Neuronal stem cell (in vitro differentiated cells): ENCODE measurements around the gene PSMA6.
"Not testable (repeated sequence)": the region's sequence is repeated elsewhere in the genome, so short reads cannot be mapped to it uniquely, and the experiment has no call there.

Source experiments
- DNase-seq: peaks from one replicate; pipeline ENCODE4 v3.0.0-alpha.2; 2013; ENCODE audit warnings: low spot score
- H2AFZ ChIP-seq: one replicate; pipeline ENCODE4 v1.6.1; 2013; ENCODE audit warnings: mild to moderate bottlenecking, low read length, inconsistent platforms
- H2AK5ac ChIP-seq: 2 replicates; pipeline ENCODE4 v1.6.1; 2013; ENCODE audit warnings: low read depth, mild to moderate bottlenecking, inconsistent platforms, low read length, moderate library complexity, mixed read lengths
- H2BK120ac ChIP-seq: 2 replicates; pipeline ENCODE4 v1.6.1; 2013; ENCODE audit warnings: low read depth, mild to moderate bottlenecking, inconsistent platforms, low read length, moderate library complexity, mixed read lengths
- H2BK12ac ChIP-seq: one replicate; pipeline ENCODE4 v1.6.1; 2013; ENCODE audit warnings: low read length, inconsistent platforms
- H2BK15ac ChIP-seq: 2 replicates; pipeline ENCODE4 v1.6.1; 2013; ENCODE audit warnings: mild to moderate bottlenecking, low read length, inconsistent platforms, mixed read lengths
- H2BK5ac ChIP-seq: one replicate; pipeline ENCODE4 v1.6.1; 2013; ENCODE audit warnings: inconsistent platforms, mild to moderate bottlenecking, low read length, moderate library complexity
- H3K14ac ChIP-seq: one replicate; pipeline ENCODE4 v1.6.1; 2013; ENCODE audit warnings: low read length, inconsistent platforms
- H3K18ac ChIP-seq: 2 replicates; pipeline ENCODE4 v1.6.1; 2013; ENCODE audit warnings: low read length, inconsistent platforms
- H3K23ac ChIP-seq: 2 replicates; pipeline ENCODE4 v1.6.1; 2013; ENCODE audit warnings: low read depth, mild to moderate bottlenecking, mixed read lengths, low read length, inconsistent platforms; ENCODE audit not compliant: poor library complexity
- H3K27ac ChIP-seq: replicated peaks from 3 replicates; pipeline ENCODE4 v1.5.1; 2013; ENCODE audit warnings: low read length, inconsistent platforms
- H3K27me3 ChIP-seq, 3 experiments: 2 replicates each; pipeline ENCODE4 v1.6.1; 2013; ENCODE audit warnings: low read length in 3 of 3, mild to moderate bottlenecking in 2 of 3, inconsistent platforms in 1 of 3, low read depth in 1 of 3, mixed read lengths in 1 of 3, moderate library complexity in 1 of 3; ENCODE audit not compliant: control insufficient read depth in 3 of 3, insufficient read depth in 3 of 3
- H3K36me3 ChIP-seq, 2 donors: replicated peaks in 1 of 2; 2 replicates each; pipeline ENCODE4 v1.6.1; 2013; ENCODE audit warnings: low read length in 2 of 2; ENCODE audit not compliant: control insufficient read depth in 2 of 2, insufficient read depth in 2 of 2
- H3K4ac ChIP-seq: 2 replicates; pipeline ENCODE4 v1.6.1; 2013; ENCODE audit warnings: inconsistent platforms, mild to moderate bottlenecking, low read length, moderate library complexity
- H3K4me1 ChIP-seq, 2 donors: 1 replicate in 1 of 2; 2 replicates in 1 of 2; pipeline ENCODE4 v1.6.1; 2013; ENCODE audit warnings: low read length in 2 of 2, low read depth in 1 of 2; ENCODE audit not compliant: control insufficient read depth in 2 of 2, insufficient read depth in 1 of 2
- H3K4me2 ChIP-seq: one replicate; pipeline ENCODE4 v1.6.1; 2013; ENCODE audit warnings: mild to moderate bottlenecking, low read length, inconsistent platforms; ENCODE audit not compliant: insufficient read depth, poor library complexity, severe bottlenecking
- H3K4me3 ChIP-seq, 2 donors: 2 replicates each; pipeline ENCODE4 v1.5.1; 2013; ENCODE audit warnings: low read length in 2 of 2, mild to moderate bottlenecking in 2 of 2, inconsistent platforms in 1 of 2, moderate library complexity in 1 of 2
- H3K79me1 ChIP-seq: one replicate; pipeline ENCODE4 v1.6.1; 2013; ENCODE audit warnings: low read depth, mild to moderate bottlenecking, inconsistent platforms, low read length, moderate library complexity
- H3K9ac ChIP-seq: one replicate; pipeline ENCODE4 v1.6.1; 2013; ENCODE audit warnings: mild to moderate bottlenecking, low read depth, low read length, inconsistent platforms; ENCODE audit not compliant: poor library complexity
- H3K9me3 ChIP-seq, 2 donors: replicated peaks in 1 of 2; 2 replicates each; pipeline versions ENCODE3 to v1.6.1; 2013; ENCODE audit warnings: low read length in 2 of 2, mild to moderate bottlenecking in 2 of 2, inconsistent platforms in 1 of 2, low read depth in 1 of 2, mixed read lengths in 1 of 2, moderate library complexity in 1 of 2; ENCODE audit not compliant: control insufficient read depth in 2 of 2, insufficient read depth in 1 of 2
- H4K8ac ChIP-seq: one replicate; pipeline ENCODE4 v1.6.1; 2013; ENCODE audit warnings: low read depth, mild to moderate bottlenecking, inconsistent platforms, low read length, moderate library complexity
- H4K91ac ChIP-seq: one replicate; pipeline ENCODE4 v1.6.1; 2013; ENCODE audit warnings: low read length, low read depth, mild to moderate bottlenecking, inconsistent platforms; ENCODE audit not compliant: poor library complexity
- WGBS, 2 donors: extraction: QIAGEN DNeasy Blood & Tissue Kit; methylation state at CpG; one replicate each; pipeline ENCODE4 v1.1.7; 2013; ENCODE audit warnings: missing lambda C conversion rate in 2 of 2, mixed read lengths in 1 of 2; ENCODE audit not compliant: insufficient read length in 2 of 2, insufficient replicate concordance in 1 of 2; ENCODE audit errors: extremely low coverage in 2 of 2; 5-methylcytosine and 5-hydroxymethylcytosine counted together

PSMA6 gene

GRCh38 chr14:35355981-35356841, 64.0 kb downstream of the PSMA6 start:
- H3K36me3 ChIP-seq = no peaks in the 10 kb centered on the region
- peaks cover 9 to 12% of the 10 kb centered on the region in 2 donors for H3K4me1 ChIP-seq
- no peak overlapping the region for H4K8ac ChIP-seq
- no peak overlapping the region for H3K18ac ChIP-seq
- H3K4me3 ChIP-seq = no peak overlapping the region
- H3K9ac ChIP-seq = peak overlapping the region; percentile 47
- H2BK12ac ChIP-seq = no peak overlapping the region
- H3K4me2 ChIP-seq = no peak overlapping the region
- H3K23ac ChIP-seq = no peak overlapping the region
- H2AFZ ChIP-seq = no peak overlapping the region
- H4K91ac ChIP-seq = no peak overlapping the region
- H3K9me3 ChIP-seq = peaks cover 0 to 2% of the 10 kb centered on the region in 2 donors
- WGBS, 2 donors = no CpG with 5 or more reads among the region's 5 CpGs
- no peak overlapping the region for H3K4ac ChIP-seq
- H2AK5ac ChIP-seq = no peak overlapping the region
- H2BK15ac ChIP-seq = no peak overlapping the region
- H3K79me1 ChIP-seq = peaks cover 4% of the 10 kb centered on the region
- no peaks in the 10 kb centered on the region for H3K27me3 ChIP-seq
- no peak overlapping the region for H2BK5ac ChIP-seq
- no peak overlapping the region for H3K27ac ChIP-seq
- H2BK120ac ChIP-seq = no peak overlapping the region
- no peak for DNase-seq
- no peak overlapping the region for H3K14ac ChIP-seq

DNA sequence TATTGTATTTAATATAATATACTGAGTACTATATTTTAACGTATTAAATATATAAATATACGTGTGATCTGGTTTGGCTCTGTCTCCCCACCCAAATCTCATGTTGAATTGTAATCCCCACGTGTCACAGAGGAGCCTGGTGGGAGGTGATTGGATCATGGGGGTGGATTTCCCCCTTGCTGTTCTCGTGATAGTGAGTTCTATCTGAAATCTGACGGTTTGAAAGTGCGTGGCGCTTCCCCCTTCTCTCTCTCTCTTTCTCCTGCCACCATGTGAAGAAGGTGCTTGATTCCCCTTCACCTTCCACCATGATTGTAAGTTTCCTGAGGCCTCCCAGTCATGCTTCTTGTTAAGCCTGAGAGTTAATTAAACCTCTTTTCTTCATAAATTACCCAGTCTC, 67.5 kb downstream of the PSMA6 start:
- not testable (repeated sequence) for H3K4ac ChIP-seq, H2BK15ac ChIP-seq, H3K9me3 ChIP-seq, H3K14ac ChIP-seq, H2BK12ac ChIP-seq, H2BK5ac ChIP-seq, DNase-seq, H2BK120ac ChIP-seq, H3K27me3 ChIP-seq, H3K18ac ChIP-seq, H3K9ac ChIP-seq, H3K79me1 ChIP-seq, H4K91ac ChIP-seq, H4K8ac ChIP-seq, H3K4me2 ChIP-seq, H3K4me1 ChIP-seq, H2AK5ac ChIP-seq, H2AFZ ChIP-seq, H3K23ac ChIP-seq, H3K36me3 ChIP-seq, H3K4me3 ChIP-seq, H3K27ac ChIP-seq
- no CpG with 5 or more reads among the region's 7 CpGs for WGBS, 2 donors

DNA sequence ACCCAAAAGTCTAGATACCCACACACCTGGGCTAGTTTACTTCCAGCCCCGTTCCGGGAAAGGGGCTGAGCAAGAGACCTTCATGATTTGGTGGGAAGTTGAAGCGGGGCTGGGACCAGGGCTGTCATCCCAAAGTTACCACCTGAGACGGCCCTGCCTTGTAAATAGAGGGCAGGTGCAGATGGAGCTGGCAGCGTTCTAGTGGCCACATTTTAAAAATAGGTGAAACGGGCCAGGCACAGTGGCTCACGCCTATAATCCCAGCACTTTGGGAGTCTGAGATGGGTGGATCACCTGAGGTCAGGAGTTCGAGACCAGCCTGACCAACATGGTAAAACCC, 68.9 kb downstream of the PSMA6 start:
- Histone ChIP-seq H3K18ac (no peak overlapping the region), H2BK120ac (no peak overlapping the region), H2AK5ac (no peak overlapping the region), H3K14ac (no peak overlapping the region), H3K23ac (no peak overlapping the region), H3K4me2 (no peak overlapping the region), H3K9me3 (peaks cover 0 to 2% of the 10 kb centered on the region in 2 donors), H3K27ac (no peak overlapping the region), H3K4me3 (no peak overlapping the region), H3K4me1 (peaks cover 7 to 12% of the 10 kb centered on the region in 2 donors), H2BK12ac (no peak overlapping the region), H2AFZ (no peak overlapping the region), H3K79me1 (no peaks in the 10 kb centered on the region), H4K91ac (no peak overlapping the region), H4K8ac (no peak overlapping the region), H2BK15ac (no peak overlapping the region), H3K36me3 (no peaks in the 10 kb centered on the region), H2BK5ac (no peak overlapping the region), H3K27me3 (no peaks in the 10 kb centered on the region), H3K4ac (no peak overlapping the region), H3K9ac (no peak overlapping the region)
- no CpG with 5 or more reads among the region's 8 CpGs for WGBS, 2 donors
- no peak for DNase-seq

DNA sequence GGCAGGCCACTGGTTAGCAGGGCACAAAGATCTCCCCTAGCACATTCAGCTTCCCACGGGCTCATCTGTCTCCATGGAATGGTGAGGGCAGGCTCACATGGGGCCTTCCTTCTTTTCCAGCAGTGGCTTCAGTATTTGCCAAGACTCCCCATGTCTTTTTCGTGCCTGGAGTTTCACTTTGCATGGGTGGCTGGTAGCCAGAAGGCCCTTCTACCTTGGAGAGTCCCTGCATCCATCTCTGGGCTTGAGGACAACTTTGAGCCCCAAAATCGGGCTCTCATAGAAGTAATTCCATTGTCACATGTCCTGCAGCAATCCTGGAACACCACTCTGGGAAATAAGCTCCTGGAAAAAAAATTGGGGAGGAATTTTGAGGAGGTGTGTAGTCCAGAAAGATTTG, 70.3 kb downstream of the PSMA6 start:
- Histone ChIP-seq H3K9ac (no peak overlapping the region), H3K36me3 (no peaks in the 10 kb centered on the region), H2AK5ac (no peak overlapping the region), H4K91ac (no peak overlapping the region), H3K27ac (no peak overlapping the region), H2BK15ac (no peak overlapping the region), H3K4me1 (peaks cover 15 to 20% of the 10 kb centered on the region in 2 donors), H3K27me3 (no peaks in the 10 kb centered on the region), H4K8ac (no peak overlapping the region), H2AFZ (no peak overlapping the region), H2BK12ac (no peak overlapping the region), H3K79me1 (no peaks in the 10 kb centered on the region), H3K4me3 (no peak overlapping the region), H3K14ac (no peak overlapping the region), H3K18ac (no peak overlapping the region), H3K4me2 (no peak overlapping the region), H3K9me3 (peaks cover 0 to 2% of the 10 kb centered on the region in 2 donors), H2BK120ac (no peak overlapping the region), H2BK5ac (no peak overlapping the region), H3K23ac (no peak overlapping the region), H3K4ac (no peak overlapping the region)
- no peak for DNase-seq
- WGBS, 2 donors = no CpG with 5 or more reads among the region's 3 CpGs
